Uterus (tissue), 2 donors: ENCODE data around the gene OSBPL2.

Source experiments
- CTCF ChIP-seq, 4 experiments: fragments of 200-600 bp in 2 of 4; fragments of 450-650 bp in 2 of 4; sonication (generic) in 2 of 4; IDR thresholded peaks; one replicate each; pipeline ENCODE4 v1.5.1; 2016 to 2019; ENCODE audit warnings: antibody characterized with exemption in 4 of 4, mild to moderate bottlenecking in 2 of 4, moderate library complexity in 1 of 4
- POLR2A ChIP-seq, 2 donors: fragments of 450-650 bp; IDR thresholded peaks; one replicate each; pipeline ENCODE4 v1.6.1; 2016; ENCODE audit warnings: antibody characterized with exemption in 2 of 2, mild to moderate bottlenecking in 1 of 2, moderate library complexity in 1 of 2

GRCh38 chr20:62338294-62338620 lies 99.9 kb downstream of the OSBPL2 start:
- TF ChIP-seq CTCF (IDR thresholded peaks at IDR 0.05), result no peak
- no peak for TF ChIP-seq POLR2A (IDR thresholded peaks at IDR 0.05)
